ENCODE results near the gene AGFG2. TPM values are rescaled to one million over a fixed set of nuclear protein-coding genes. Genes with fewer than 3 reads are reported as not detected.

Gene AGFG2
- total and polyA plus RNA-seq, 10 of the 15 experiments (the other 5 are each of a cell fraction or from before 2014, with no cell fraction given): 0.90 to 71.5 (median 25.4) TPM

GRCh38 chr7:100582041-100582579, 43.1 kb downstream of the AGFG2 start:
- POLR2A ChIA-PET: no interaction called here
- Histone ChIP-seq H3K4me3 (no peak overlapping the region), H3K79me2 (ENCODE audit: control insufficient read depth, insufficient read depth, low read length) (peaks cover 32% of the 10 kb centered on the region), H3K9ac (ENCODE audit: control insufficient read depth, insufficient read depth, low read length) (no peak overlapping the region), H4K20me1 (ENCODE audit: control insufficient read depth, insufficient read depth) (no peaks in the 10 kb centered on the region), H3K27ac (ENCODE audit: control insufficient read depth, insufficient read depth) (no peak overlapping the region), H3K9me3 (replicated peaks; ENCODE audit: control insufficient read depth, insufficient read depth, low read length) (no peaks in the 10 kb centered on the region), H2AFZ (ENCODE audit: control insufficient read depth, low read depth, low read length) (no peak overlapping the region), H3K4me1 (ENCODE audit: control insufficient read depth, insufficient read depth, low read length) (peaks cover 24% of the 10 kb centered on the region), H3K27me3 (replicated peaks in 1 of 2; ENCODE audit: control insufficient read depth in 2 of 2, insufficient read depth in 2 of 2, low read length in 1 of 2) (no peaks in the 10 kb centered on the region), H3K4me2 (ENCODE audit: control insufficient read depth, insufficient read depth) (no peak overlapping the region), H3K36me3 (ENCODE audit: control insufficient read depth in 2 of 2, insufficient read depth in 2 of 2, low read length in 1 of 2) (peaks cover 11 to 13% of the 10 kb centered on the region in 2 experiments)
- SMC1A ChIA-PET (ENCODE audit: uncharacterized antibody, unreplicated experiment): no interaction called here
- ATAC-seq: no peak
- TF ChIP-seq MYC (IDR thresholded peaks at IDR 0.05; ENCODE audit: insufficient read depth, insufficient read length, insufficient replicate concordance, low read length, severe bottlenecking): no peak
- TF ChIP-seq CREM (IDR thresholded peaks at IDR 0.05; ENCODE audit: low read depth): no peak
- no peak for TF ChIP-seq NR2F1 (conservative IDR thresholded peaks at IDR 0.05)
- no peak for TF ChIP-seq BRCA1 (IDR thresholded peaks at IDR 0.05; ENCODE audit: low read depth, low read length)
- no peak for TF ChIP-seq IKZF2 (IDR thresholded peaks at IDR 0.05)
- RAD21 ChIA-PET (ENCODE audit: unreplicated experiment): interaction anchor here (0.6 kb wide), 1 partner anchor 103 kb away, joined by 5 read pairs; no protein-coding TSS in a partner anchor
- intact Hi-C loops (cut with micrococcal nuclease; ENCODE audit: unreplicated experiment): no loop called here
- no peak for DNase-seq (ENCODE audit: low read depth, low spot score)
- CTCF ChIA-PET: interaction anchor here (11.6 kb wide), 1 partner anchor 18 kb away, joined by 190 read pairs; no protein-coding TSS in a partner anchor
- FAIRE-seq: no peak
- WGBS (ENCODE audit: insufficient coverage, insufficient replicate concordance, low lambda C conversion rate, missing lambda C conversion rate): 98% methylated on average over 20 of the region's 20 CpGs
- in situ Hi-C loops (cut with MboI): no loop called here
- BruUV-seq (replicated peaks): no TSS peak

- H3K4me1 ChIP-seq (ENCODE audit: control insufficient read depth, insufficient read depth, low read length): peaks cover 24% of the 10 kb centered on the region
- no TSS peak for BruUV-seq (replicated peaks)
- ChIA-PET RAD21 (ENCODE audit: unreplicated experiment) (interaction anchor here (1.1 to 4.2 kb wide), 3 partner anchors 18 to 113 kb away, joined by 3 to 21 read pairs (median 15); no protein-coding TSS in a partner anchor), SMC1A (ENCODE audit: uncharacterized antibody, unreplicated experiment) (interaction anchor here (1.0 to 4.6 kb wide), 3 partner anchors 17 to 108 kb away, joined by 3 to 19 read pairs (median 4); no protein-coding TSS in a partner anchor), CTCF (interaction anchor here (2.9 to 11.6 kb wide), 3 partner anchors 19 to 123 kb away, joined by 14 to 190 read pairs (median 41); partner anchors contain the start of genes GIGYF1 and POP7), POLR2A (interaction anchor here (2.0 to 4.3 kb wide), 2 partner anchors 19 to 35 kb away, joined by 5 to 47 read pairs; no protein-coding TSS in a partner anchor)
- H3K27ac ChIP-seq (ENCODE audit: control insufficient read depth, insufficient read depth): peak overlapping the region; percentile 90; the same call in 1 of the 2 replicates
- in situ Hi-C loops (cut with MboI) (no loop called here), intact Hi-C loops (cut with micrococcal nuclease; ENCODE audit: unreplicated experiment) (no loop called here)
- peak overlapping the region; percentile 85; the same call in 1 of the 2 replicates for H3K9ac ChIP-seq (ENCODE audit: control insufficient read depth, insufficient read depth, low read length)
- peaks cover 32% of the 10 kb centered on the region for H3K79me2 ChIP-seq (ENCODE audit: control insufficient read depth, insufficient read depth, low read length)
- H3K4me3 ChIP-seq: peak overlapping the region; percentile 83; the same call in 1 of the 2 replicates
- H2AFZ ChIP-seq (ENCODE audit: control insufficient read depth, low read depth, low read length): no peak overlapping the region
- 90% methylated on average over 10 of the region's 11 CpGs for WGBS (ENCODE audit: insufficient coverage, insufficient replicate concordance, low lambda C conversion rate, missing lambda C conversion rate)
- FAIRE-seq: no peak
- TF ChIP-seq EGR1 (IDR thresholded peaks at IDR 0.05; ENCODE audit: borderline replicate concordance in 1 of 2, low read depth in 2 of 2, low read length in 2 of 2) (no peak), LARP7 (IDR thresholded peaks at IDR 0.05) (no peak), PAX8 (IDR thresholded peaks at IDR 0.05) (no peak)
- peak overlapping the region; percentile 98 for H3K4me2 ChIP-seq (ENCODE audit: control insufficient read depth, insufficient read depth)
- no peak for DNase-seq (ENCODE audit: low read depth, low spot score)
- no peaks in the 10 kb centered on the region for H3K27me3 ChIP-seq (replicated peaks in 1 of 2; ENCODE audit: control insufficient read depth in 2 of 2, insufficient read depth in 2 of 2, low read length in 1 of 2)
- H3K36me3 ChIP-seq (ENCODE audit: control insufficient read depth in 2 of 2, insufficient read depth in 2 of 2, low read length in 1 of 2): peaks cover 10 to 11% of the 10 kb centered on the region in 2 experiments
- no peak for ATAC-seq
- H4K20me1 ChIP-seq (ENCODE audit: control insufficient read depth, insufficient read depth): no peaks in the 10 kb centered on the region
- H3K9me3 ChIP-seq (replicated peaks; ENCODE audit: control insufficient read depth, insufficient read depth, low read length): no peaks in the 10 kb centered on the region
These were observed 43.6 kb downstream of the AGFG2 start for GRCh38 chr7:100582650-100583049.

All from GM12878 (cell line).